Activated CD8-positive, alpha-beta memory T cell treated with anti-CD3 and anti-CD28 coated beads, Interleukin-2, amount 50 U/mL, for 1 hour (primary cell): ENCODE results near the gene FOXO6.
A peak's percentile ranks its signal among the peaks of the same experiment; 100 is the strongest.

ENCODE experiments used
- DNase-seq: peaks from one replicate; pipeline ENCODE4 v3.0.0-alpha.2; 2020; ENCODE audit errors: extremely low read depth

Gene FOXO6

DNA sequence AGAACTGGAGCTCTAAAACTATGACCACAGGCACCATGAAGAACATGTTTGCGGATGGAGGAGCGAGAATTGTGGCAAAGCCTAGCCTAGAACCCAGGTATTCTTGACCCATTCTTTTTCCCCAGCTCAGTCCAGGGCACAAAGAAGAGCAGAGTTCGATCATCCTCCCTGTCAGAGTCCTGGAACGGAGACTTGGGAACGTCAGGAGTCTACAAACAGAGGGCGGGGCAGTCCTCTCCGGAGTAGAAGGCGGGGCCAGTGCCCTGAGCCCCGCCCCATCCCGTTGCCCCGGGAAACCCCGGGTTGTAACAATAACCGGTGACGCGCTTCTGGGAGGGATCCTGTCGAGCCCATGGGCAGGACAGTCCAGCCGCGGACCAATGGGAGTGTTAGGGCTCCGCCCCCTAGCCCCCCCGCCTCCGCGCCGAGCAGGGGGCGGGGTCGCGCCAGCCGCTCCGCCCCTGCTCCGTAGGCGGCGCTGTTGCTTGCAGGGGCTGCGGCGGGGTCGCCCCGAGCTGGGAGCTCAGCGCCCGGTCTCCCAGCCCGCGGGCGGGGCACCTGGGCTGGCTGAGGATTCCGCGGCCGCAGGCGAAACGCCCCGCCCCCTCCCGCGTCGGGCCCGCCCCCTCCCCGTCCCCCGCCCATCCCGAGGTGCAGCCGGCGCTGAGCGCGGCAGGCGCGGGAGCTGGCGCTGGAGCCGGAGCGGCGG is at the start of gene FOXO6:
Gene FOXO6, plus strand, starts transcription at position 649 of the 709 bp plus-strand sequence.
- peak; percentile 85 for DNase-seq

DNA sequence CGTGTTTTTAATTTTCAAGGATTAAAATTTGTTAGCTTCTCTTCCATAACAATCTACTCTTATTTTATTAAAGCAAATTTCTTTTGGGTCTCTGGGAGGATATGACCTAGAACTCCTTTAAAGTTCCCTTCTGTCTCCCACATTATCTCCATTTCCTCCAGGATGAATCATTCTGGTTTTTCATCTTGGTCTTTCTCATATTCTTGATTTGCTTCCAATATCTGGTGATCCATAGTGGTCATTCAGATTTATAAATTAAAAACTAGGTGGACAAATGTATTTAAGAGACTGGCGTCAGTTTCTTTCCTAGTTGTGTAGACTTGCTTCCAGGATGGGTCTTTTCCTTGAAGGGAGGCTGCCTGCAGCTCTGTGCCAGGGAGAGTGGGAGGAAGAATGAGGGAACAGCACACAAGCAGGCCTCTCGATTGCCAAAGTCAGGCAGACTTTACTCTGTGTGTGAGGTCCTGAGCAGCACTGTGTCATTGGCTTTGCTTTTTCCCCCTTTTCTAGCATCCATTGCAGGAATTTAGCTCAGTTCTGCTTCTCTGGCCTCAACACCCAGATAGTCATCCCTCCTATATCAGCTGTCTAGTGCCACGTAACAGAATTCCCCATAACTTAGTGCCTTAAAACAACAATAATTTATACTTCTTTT is 48.1 kb upstream of the FOXO6 start:
- no peak for DNase-seq

DNA sequence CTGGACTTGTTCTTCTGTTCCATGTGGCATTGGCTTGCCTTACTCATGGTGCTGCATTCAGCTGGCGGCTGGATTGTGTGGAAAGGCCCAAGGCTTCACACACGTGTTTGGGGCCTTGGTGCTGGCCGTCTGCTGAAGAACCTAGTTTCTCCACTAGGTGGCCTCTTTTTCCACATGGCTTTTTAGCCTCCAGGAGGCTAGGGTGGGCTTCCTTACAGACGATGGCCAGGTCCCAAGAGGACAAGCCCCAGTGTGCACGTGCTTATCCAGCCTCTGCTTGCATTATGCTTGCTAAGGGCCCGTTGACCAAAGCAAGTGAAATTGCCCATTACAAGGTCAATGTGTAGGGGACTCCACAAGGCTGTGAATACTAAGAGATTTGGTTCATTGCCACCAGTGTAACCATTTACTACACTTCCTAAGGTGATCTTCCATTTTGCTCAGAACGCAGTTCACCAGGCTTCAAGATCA is 47.5 kb upstream of the FOXO6 start:
- no peak for DNase-seq

DNA sequence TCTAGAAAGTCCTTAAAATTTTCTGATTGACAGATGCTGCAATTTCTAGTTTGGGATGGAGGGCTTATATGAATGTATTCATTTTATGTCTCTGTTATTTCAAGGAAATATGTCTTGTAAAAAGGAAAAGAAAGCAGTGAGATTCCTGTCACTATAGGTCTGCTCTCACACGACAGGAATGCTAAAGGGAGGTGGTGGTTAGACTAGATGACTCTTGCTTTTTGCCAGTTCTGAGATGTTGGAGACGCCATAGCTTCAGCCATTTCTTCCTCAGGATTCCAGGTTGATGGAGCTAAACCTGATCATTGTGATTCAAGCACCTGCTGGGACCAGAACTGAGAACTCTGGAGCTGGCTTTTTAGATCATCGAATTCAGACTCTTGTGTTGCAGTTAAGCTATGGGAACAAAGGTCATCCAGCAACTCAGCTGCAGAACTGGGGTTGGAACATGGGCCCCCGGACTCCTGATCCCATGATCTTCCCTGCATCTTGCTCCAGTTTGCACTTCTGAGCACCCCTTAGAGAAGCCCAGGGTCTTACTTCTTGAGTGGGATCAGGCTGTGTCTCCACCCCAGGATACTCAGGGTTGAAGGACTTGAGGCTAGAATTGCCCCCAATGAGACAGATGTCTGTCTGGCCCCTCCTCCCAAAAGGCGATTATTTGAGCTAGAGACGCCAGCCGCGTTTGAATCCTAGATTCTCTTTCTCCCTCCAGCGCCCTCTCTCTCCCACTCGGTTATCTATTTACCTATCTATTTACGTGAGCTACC is 46.7 kb upstream of the FOXO6 start:
- DNase-seq: no peak

DNA sequence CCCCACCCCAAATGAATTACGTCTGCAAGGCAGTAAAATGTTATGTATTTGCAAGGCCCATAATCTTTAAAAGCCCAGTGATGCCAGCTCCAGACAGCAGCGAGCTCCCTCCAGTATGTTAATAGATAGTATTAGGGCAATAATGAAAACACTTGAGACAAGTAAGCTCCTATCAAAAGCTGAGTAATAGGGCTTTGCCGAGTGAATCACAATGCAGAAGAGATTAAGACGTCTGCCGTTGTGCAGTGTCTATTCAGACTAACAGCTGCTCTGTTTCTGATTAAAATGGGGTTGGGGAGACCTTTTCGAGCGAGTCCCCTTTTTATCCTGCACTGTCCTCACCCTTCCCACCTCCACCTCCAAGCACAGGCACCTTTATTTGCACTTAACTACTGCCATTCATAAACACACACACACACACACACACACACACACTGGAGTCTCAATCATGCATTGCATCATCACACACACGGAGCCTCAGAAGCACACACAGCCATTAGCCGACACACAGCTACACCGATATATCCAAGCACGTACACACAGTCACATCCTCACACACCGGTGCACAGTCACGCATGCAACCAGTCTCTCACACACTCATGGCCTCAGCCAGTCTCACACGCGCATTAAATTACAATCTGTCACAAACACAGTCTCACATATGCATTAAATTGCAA is 46.0 kb upstream of the FOXO6 start:
- no peak for DNase-seq

DNA sequence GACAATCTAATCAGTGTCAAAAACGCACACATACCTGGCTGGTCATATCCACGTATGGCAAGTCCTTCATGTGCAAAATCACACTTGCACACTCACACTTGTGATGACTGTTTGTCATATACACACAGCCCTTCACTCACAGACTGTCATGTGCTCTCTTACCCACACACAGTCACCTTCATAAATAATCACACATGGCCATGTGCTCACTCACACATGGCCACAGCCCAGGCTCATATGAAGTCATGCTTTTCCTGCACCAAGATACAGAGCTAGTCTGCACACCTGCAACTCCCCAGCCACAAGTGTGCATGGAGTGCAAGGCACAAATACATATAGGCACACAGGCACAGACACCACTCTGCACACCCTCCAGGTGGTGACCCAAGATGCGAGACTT is 45.4 kb upstream of the FOXO6 start:
- DNase-seq: no peak

DNA sequence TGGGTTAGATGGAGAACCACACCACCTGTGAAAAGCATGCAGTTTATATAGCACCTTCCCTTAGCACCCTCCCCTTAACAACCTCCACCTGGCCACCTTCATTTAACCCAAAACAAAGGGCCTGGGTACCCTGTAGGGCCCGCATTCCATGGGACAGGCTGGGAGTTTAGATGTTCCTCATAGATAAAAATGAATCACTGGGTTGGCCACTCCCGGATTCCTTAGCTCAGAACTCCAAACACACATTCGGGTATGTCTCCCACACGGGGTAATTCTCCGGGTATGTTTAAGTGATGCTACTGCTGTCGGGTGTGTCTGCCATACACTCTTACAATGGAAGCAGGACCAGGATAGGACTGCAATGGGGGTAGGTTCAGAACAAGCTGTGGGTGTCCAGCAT is 43.9 kb upstream of the FOXO6 start:
- DNase-seq: no peak

DNA sequence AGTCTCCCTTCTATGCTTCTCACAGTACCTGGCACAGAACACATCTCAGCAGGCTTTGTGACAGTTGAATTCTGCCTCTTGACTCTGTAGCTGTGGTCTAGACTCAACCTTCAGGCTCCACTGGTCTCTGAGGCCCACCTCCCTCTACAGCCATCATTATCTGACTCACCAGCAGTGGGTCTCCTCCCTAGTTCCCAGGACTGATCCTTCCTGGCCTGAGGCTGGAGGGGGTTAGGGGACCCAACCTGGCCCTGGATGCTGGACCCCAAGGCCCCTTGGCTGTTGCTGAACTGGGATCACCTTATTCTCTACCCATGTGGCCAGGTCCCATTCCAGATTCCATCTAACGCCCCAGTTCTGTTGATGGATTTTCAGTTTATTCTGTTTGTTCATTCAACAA is 43.1 kb upstream of the FOXO6 start:
- DNase-seq: no peak

DNA sequence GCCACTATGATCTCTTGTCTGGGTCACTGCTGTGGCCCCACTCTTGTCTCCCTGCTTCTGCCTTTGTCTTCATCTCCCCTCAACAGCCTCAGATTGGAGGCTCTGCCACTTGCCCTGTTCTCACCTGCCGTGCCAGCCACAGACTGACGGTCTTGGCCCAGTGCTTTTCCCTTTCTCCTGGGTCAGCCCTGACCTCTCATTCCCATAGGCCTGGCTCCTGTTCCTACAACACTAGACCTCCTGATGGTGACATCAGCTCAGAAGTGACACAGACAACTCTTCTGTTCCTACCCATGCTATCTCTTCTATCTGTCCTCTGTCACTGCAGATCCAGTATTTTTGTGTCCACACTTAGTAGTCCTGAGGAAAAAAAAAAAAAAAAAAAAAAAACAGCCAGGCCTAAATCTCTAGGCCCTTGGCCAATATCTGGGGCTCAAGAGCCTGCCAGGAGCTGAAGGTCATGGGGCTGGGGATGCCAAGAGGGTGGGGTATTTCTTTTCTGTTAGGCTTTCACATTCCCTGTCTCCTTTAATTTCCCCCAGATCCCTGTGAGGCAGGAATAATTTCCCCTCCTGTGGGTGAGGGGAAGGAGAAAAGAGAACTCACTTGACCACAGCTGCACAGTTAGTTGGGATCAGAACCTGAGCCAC is 42.0 kb upstream of the FOXO6 start:
- no peak for DNase-seq

DNA sequence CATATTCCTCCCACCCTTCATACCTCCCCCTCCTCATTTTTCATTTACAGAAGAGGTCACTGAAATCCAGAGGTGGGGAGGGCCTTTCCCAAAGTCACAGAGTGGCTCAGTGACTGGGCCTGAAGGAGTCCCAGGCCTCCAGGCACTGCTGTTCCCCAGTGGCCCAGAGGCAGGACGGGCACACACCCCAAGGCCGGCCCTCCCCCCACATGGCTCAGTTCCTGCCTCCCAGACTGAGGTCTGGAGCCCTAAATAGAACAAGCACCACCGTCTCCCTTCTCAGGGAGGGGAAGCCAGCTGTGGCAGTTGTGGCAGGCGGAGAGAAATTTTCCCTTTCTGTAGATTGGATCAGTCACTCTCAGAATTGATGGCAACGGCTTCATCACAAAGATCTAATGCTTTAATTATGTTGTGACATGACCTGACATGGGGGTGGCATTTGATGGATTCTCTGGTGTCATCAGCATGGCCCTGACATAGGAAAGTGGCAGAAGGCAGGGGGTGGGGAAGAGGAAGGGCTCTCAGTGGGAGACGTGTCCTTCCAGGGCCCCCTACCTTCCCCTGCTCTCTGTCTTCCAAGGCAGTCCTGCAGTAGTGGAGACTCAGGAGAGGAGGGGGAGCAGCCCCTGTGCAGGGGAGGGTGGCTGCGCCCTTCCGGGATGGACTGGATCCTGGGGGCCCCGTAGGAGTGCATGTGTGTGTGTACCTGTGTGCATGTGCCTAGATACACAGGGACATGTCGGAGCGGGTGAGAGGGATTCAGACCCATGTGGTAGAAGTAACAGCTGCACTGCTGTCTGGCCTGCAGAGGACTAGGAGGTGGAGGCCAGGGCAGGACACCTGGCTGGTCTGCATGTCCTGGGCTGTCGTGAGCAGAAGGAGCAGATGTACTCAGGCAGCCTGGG is 41.2 kb upstream of the FOXO6 start:
- no peak for DNase-seq

DNA sequence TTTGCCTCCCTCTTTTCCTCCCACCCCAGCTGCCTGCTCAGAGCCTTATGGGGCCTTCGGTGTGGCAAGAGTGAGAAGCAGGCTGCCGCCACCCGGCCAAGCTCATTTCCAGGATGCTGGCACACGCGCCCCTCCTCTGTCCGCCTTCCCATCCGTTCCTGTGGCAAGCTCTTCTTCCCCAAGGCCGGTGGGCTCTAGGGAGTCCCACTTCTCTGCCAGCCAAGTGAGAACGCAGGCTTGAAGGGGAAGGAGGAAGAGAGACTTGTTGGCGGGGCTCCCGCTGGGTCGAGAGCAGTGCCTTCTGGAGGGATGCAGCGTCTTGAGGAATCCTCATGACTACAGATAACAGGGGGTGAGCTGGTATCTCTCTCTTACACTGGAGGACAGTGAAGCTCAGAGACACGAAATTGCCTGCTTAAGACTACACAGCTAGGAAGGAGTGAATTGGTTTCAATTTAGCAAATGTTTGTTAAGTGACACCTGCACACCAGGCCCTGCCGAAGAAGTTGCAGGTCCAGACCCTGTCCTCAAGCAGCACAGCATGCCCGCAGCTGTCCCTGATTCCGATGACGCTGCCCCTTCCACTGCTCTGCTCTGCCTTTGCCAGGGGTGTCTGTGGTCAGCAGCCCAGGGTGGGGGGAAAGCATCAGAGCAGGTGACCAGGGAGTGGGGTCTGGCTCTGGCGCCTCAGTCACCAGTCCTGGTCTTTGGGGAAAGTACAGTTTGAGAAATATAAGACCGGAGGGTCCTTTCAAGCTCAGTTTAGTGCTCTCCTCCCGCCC is 40.1 kb upstream of the FOXO6 start:
- no peak for DNase-seq

DNA sequence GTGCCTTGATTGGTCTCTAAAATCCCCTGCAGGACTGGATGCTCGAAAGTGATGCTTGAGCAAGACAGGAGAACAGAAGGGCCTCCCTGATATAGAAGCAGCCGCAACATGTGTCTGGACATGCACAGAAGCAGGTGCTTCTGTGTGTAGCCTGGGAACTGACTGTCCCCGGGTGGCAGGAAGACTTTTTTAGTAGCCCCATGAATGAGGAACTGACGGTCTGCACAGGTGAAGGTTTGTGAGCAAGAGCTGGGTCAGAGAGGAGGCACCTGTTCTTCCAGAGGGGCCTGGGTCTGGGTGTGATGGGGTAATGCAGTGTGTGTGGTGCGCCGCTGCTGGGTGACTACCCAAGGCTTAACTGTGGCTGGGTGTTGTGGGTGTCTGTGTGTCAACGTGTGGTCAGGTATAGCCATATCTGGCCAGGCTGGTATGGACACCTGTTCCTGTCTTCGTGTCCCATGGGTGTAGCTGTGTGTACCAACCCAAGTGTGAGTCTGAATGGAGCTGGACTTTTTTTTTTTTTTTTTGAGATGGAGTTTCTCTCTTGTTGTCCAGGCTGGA is 39.1 kb upstream of the FOXO6 start:
- no peak for DNase-seq

DNA sequence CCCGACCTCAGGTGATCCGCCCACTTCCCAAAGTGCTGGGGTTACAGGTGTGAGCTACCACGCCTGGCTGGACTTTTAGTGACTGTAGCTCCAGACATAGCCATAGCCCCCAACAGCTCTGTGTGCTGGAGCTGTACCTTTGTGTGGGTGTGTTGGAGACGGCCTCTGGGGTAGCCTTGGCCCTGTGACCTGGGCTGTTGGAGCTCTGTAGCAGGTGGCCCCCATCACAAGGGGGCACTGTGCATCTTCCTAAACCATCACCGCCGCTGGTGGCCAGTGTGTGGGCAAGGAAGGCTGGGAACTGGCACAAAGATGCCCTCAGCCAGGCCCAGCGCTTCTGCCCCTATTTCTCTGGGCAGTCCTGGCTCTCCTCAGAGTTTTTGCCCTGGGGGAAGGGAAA is 38.4 kb upstream of the FOXO6 start:
- DNase-seq: no peak

DNA sequence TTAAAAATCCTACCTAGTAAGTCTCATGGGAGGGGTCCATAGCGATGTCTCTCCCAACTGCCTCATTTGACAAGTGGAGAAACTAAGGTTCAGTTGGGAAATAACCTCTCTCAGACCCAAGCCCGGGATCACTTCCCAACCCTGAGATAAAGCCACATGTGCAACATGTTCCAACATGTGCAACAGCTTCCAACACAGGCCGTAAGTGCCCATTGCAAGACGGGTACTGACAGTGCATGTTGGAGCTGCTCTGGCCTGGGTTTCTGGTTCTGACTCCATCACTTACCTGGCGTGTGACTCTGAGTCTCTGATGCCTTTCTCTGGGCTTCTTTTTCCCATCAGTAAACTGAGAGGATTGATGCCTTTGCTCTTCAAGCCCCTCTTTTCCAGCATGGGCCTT is 38.0 kb upstream of the FOXO6 start:
- no peak for DNase-seq

DNA sequence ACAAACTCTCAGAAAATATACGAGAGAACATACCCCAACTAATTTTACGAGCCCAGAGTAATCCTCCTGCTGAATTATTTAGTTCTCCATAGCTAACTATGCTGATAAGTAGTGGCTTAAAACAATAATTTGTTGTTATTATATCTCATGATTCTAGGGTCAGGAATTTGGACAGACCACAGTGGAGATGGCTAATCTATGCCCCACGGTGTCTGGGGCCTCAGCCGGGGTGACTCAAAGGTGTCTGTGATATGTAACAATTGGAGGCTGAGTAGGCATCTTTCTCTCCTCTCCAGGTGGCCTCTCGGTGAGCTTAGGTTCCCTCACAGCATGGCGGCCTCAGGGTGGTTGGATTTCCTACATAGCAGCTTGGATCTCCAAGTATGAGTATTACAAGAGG is 35.4 kb upstream of the FOXO6 start:
- no peak for DNase-seq

DNA sequence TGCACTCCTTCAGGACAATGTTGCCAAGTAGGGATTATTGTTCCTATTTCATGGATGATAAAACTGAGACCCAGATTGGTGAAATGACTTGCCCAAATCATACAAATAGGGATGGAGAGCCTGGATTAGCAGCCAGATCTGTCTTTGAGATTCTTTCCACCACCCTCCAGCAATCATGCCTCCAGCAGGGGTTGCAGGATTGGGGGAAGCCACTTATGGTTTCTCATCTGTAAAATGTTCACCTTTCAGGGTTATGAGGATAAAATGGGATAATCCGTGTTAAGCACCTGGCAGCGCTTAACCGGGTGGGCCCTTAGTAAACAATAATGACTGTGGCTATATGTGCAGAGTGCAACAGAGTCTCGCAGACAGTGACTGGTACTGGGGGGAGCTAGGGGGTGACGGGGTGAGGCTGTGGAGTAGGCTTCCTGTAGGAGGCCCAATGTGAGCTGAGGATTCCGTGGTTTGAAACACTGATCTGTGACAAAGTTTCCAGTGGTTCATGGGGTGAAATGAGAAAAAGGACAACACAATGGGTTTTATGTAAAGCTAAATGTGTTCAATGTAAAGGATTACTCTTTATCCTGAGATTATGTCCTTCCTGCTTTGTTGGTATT is 33.7 kb upstream of the FOXO6 start:
- no peak for DNase-seq

DNA sequence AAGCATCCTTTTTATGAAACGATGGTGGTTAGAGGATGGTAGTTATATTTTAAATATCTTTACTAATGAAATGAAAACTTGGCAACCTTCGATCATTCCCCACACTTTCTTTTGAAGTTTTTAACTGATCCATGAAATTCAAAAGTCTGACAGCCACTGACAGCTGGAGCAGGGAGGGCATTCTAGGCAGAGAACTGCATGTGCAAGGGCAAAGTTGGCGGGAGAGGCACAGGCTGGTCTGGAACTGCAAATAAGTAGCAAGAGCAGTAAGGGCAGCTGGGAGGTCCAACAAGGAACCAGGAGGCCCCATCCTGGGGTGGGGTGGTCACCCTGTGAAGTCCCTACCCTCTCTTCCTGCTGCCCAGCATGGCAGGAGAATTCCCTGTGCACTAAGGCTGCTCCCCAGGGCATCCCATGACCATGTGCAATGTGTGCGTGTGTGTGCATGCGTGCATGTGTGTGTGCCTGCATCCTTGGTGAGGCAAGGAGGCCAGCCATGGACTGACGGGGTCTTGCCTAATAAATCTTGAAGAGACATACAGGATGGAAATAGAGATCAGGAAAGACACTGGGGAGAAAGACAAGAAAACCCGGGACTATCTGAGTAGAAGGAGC is 33.1 kb upstream of the FOXO6 start:
- no peak for DNase-seq

DNA sequence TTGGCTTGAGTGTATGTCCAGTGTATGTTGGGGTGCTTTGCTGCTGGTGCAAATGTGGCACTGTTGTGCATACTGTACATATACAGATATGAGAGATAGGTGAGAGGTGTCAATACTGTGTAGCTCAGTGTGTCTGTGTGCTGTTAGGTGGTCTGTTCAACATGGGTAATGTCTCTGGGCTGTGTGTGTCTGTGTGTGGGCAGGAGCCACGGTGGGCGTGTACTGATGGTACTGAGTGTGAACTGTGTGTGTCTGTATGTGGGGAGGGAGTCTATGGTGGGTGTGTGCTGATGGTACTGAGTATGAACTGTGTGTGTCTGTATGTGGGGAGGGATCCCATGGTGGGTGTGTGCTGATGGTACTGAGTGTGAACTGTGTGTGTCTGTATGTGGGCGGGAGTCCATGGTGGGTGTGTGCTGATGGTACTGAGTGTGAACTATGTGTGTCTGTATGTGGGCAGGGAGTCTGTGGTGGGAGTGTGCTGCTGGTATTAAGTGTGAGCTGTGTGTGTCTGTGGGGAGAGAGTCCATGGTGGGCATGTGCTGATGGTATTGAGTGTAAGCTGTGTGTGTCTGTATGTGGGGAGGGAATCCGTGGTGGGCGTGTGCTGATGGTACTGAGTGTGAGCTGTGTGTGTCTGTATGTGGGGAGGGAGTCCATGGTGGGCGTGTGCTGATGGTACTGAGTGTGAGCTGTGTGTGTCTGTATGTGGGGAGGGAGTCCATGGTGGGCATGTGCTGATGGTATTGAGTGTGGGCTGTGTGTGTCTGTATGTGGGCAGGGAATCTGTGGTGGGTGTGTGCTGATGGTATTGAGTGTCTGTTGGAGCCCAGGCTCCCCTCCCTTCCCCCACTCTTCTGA is 32.2 kb upstream of the FOXO6 start:
- DNase-seq: no peak
